Hepatocyte (in vitro differentiated cells): ENCODE results near the gene FAM229B. TPM values are rescaled to one million over a fixed set of nuclear protein-coding genes. Genes with fewer than 3 reads are reported as not detected.

Experiments
- DNase-seq: peaks from one replicate; pipeline ENCODE4 v3.0.0-alpha.2; 2016; ENCODE audit warnings: low spot score
- H2AFZ ChIP-seq: fragments of 200-600 bp; sonication (generic); 2 replicates; pipeline ENCODE4 v1.6.0; 2016; ENCODE audit warnings: antibody characterized with exemption, mild to moderate bottlenecking
- H3K27ac ChIP-seq: fragments of 200-600 bp; sonication (generic); 2 replicates; pipeline ENCODE4 v1.5.1; 2016; ENCODE audit warnings: mild to moderate bottlenecking
- H3K27me3 ChIP-seq: fragments of 200-600 bp; sonication (generic); 2 replicates; pipeline ENCODE4 v1.6.1; 2016
- H3K36me3 ChIP-seq: fragments of 200-600 bp; sonication (generic); replicated peaks from 2 replicates; pipeline ENCODE4 v1.5.1; 2016; ENCODE audit warnings: low read depth; ENCODE audit not compliant: insufficient read depth
- H3K4me1 ChIP-seq: fragments of 200-600 bp; sonication (generic); 2 replicates; pipeline ENCODE4 v1.5.1; 2016; ENCODE audit warnings: mild to moderate bottlenecking, moderate library complexity; ENCODE audit not compliant: insufficient read depth
- H3K4me2 ChIP-seq: fragments of 200-600 bp; sonication (generic); 2 replicates; pipeline ENCODE4 v1.6.0; 2016
- H3K4me3 ChIP-seq: fragments of 200-600 bp; sonication (generic); 2 replicates; pipeline ENCODE4 v1.5.1; 2016; ENCODE audit warnings: mild to moderate bottlenecking
- H3K79me2 ChIP-seq: fragments of 200-600 bp; sonication (generic); 2 replicates; pipeline ENCODE4 v1.6.0; 2017; ENCODE audit warnings: mild to moderate bottlenecking
- H3K9me2 ChIP-seq: fragments of 200-600 bp; sonication (generic); replicated peaks from 2 replicates; pipeline ENCODE4 v1.6.0; 2017; ENCODE audit warnings: mild to moderate bottlenecking; ENCODE audit not compliant: insufficient read depth
- H3K9me3 ChIP-seq: fragments of 200-600 bp; sonication (generic); 2 replicates; pipeline ENCODE4 v1.5.1; 2016; ENCODE audit warnings: low read depth, mild to moderate bottlenecking
- H4K20me1 ChIP-seq: fragments of 200-600 bp; sonication (generic); 2 replicates; pipeline ENCODE4 v1.6.0; 2016; ENCODE audit warnings: mild to moderate bottlenecking; ENCODE audit not compliant: insufficient read depth, poor library complexity, severe bottlenecking
- EZH2 ChIP-seq: fragments of 200-600 bp; sonication (generic); IDR thresholded peaks from 2 replicates; pipeline ENCODE4 v1.6.1; 2016; ENCODE audit warnings: antibody characterized with exemption, mild to moderate bottlenecking, borderline replicate concordance
- EZH2phosphoT487 ChIP-seq: fragments of 200-600 bp; sonication (generic); IDR thresholded peaks from one replicate; pipeline ENCODE4 v1.6.1; 2018; ENCODE audit warnings: antibody characterized with exemption, mild to moderate bottlenecking, low read depth, moderate library complexity; ENCODE audit not compliant: unreplicated experiment, severe bottlenecking
- WGBS: methylation state at CpG from one replicate; pipeline ENCODE4 v1.1.6; 2016; ENCODE audit warnings: low lambda C conversion rate; ENCODE audit errors: missing lambda C conversion rate; 5-methylcytosine and 5-hydroxymethylcytosine counted together
- polyA plus RNA-seq: library from polyadenylated mRNA; unstranded; fragments of >200 nt; fragmentation: Nextera tagmentation; extraction: Ambion mirVana; gene quantifications from 2 replicates; pipeline ENCODE4 v1.2.1, GENCODE V29; 2016
- total RNA-seq: library from RNA; depleted of rRNA; stranded (reverse); fragments of >200 nt; gene quantifications from 2 replicates; pipeline ENCODE4 v1.2.3, GENCODE V29; 2014
- TF ChIP-seq, protein P1 (sequence below): fragments of 200-600 bp; sonication (generic); IDR thresholded peaks from 2 replicates; pipeline ENCODE4 v1.5.1; 2016; ENCODE audit warnings: antibody characterized with exemption, mild to moderate bottlenecking; ENCODE audit not compliant: poor library complexity

The FAM229B gene
- total and polyA plus RNA-seq, 2 experiments from 2014 or later, result 3.4 to 25.3 TPM

DNA sequence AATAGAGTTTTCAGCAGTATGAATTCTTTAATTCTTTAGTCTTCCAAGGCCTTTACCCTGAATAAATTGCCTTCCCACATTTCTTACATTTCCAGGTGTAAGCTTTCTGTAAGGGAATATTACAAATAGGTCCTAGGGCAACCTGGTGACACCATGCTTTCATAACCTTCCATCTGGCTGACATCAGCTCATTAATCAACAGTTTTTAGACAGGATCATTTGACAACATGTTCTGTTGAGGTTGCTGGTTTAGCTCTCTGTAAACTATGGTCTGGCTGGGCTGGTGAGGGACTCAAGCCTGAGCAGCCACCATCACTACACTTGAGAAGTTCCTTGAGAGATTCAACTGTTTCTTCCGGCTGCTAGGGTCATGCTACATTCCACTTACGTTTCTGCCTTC is 19.2 kb downstream of the FAM229B start:
- Histone ChIP-seq H4K20me1 (no peaks in the 10 kb centered on the region), H3K79me2 (no peaks in the 10 kb centered on the region), H3K9me3 (no peaks in the 10 kb centered on the region), H3K4me3 (no peak overlapping the region), H3K27ac (no peak overlapping the region), H3K9me2 (no peaks in the 10 kb centered on the region), H2AFZ (no peak overlapping the region), H3K4me2 (no peak overlapping the region), H3K36me3 (no peaks in the 10 kb centered on the region), H3K4me1 (no peaks in the 10 kb centered on the region), H3K27me3 (no peaks in the 10 kb centered on the region)
- DNase-seq, result no peak
- 89% methylated on average over 2 of the region's 2 CpGs for WGBS
- TF ChIP-seq EZH2phosphoT487 (no peak), EZH2 (no peak)
- TF ChIP-seq, protein P1, sequence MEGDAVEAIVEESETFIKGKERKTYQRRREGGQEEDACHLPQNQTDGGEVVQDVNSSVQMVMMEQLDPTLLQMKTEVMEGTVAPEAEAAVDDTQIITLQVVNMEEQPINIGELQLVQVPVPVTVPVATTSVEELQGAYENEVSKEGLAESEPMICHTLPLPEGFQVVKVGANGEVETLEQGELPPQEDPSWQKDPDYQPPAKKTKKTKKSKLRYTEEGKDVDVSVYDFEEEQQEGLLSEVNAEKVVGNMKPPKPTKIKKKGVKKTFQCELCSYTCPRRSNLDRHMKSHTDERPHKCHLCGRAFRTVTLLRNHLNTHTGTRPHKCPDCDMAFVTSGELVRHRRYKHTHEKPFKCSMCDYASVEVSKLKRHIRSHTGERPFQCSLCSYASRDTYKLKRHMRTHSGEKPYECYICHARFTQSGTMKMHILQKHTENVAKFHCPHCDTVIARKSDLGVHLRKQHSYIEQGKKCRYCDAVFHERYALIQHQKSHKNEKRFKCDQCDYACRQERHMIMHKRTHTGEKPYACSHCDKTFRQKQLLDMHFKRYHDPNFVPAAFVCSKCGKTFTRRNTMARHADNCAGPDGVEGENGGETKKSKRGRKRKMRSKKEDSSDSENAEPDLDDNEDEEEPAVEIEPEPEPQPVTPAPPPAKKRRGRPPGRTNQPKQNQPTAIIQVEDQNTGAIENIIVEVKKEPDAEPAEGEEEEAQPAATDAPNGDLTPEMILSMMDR, result no peak

DNA sequence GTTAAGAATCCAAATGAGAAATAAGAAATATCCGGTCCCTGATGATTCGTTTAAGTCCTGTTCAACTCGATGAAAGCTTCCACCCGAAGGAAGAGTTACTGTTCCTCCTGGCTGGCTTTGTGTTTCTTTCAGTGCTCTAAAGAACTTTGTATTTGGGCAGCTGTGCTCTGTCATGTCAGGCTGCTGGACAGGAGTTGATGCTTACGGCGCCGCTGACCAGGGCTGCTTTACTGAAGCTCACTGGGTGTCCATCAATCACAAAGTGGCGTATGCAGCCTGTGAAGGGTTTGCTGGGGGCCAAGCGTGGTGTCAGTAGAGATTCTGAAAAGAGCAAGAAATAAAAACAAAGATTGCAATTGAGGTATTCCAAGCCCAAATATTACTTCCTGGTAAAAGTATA is 21.9 kb downstream of the FAM229B start:
- Histone ChIP-seq H3K27me3 (no peaks in the 10 kb centered on the region), H3K9me3 (no peaks in the 10 kb centered on the region), H3K79me2 (no peaks in the 10 kb centered on the region), H3K4me2 (no peak overlapping the region), H3K27ac (no peak overlapping the region), H3K4me1 (no peaks in the 10 kb centered on the region), H3K9me2 (no peaks in the 10 kb centered on the region), H3K4me3 (no peak overlapping the region), H2AFZ (no peak overlapping the region), H3K36me3 (no peaks in the 10 kb centered on the region), H4K20me1 (no peaks in the 10 kb centered on the region)
- DNase-seq, result no peak
- 59% methylated on average over 9 of the region's 9 CpGs for WGBS
- TF ChIP-seq, protein P1, result no peak
- TF ChIP-seq EZH2 (no peak), EZH2phosphoT487 (no peak)

DNA sequence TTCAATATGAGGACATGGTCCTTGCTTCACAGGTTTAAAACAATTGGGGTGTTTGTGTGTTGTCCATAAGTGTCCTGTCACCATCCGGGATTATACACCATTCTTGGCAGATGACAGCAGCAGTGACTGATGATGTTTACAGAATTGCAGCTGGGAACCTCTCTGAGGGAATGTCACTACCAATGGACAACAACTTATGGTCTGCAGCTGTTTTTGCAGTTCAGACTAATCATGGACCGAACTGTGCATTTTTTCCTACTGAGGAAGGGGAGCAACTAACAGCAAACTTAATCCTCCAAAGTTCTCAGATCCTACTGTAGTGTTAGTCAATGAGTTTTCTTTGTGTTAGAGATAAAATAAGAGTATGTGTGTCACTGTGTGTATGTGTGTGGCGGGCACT is 26.0 kb downstream of the FAM229B start:
- no peaks in the 10 kb centered on the region for H4K20me1 ChIP-seq
- H3K9me3 ChIP-seq, result no peaks in the 10 kb centered on the region
- 55% methylated on average over 3 of the region's 3 CpGs for whole genome bisulfite sequencing
- no peaks in the 10 kb centered on the region for H3K27me3 ChIP-seq
- no peak for DNase-seq
- no peak overlapping the region for H2AFZ ChIP-seq
- no peak for TF ChIP-seq EZH2phosphoT487
- TF ChIP-seq, protein P1, result no peak
- no peak for TF ChIP-seq EZH2
- no peak overlapping the region for H3K27ac ChIP-seq
- no peak overlapping the region for H3K4me3 ChIP-seq
- H3K36me3 ChIP-seq, result no peaks in the 10 kb centered on the region
- H3K9me2 ChIP-seq, result no peaks in the 10 kb centered on the region
- H3K79me2 ChIP-seq, result no peaks in the 10 kb centered on the region
- no peaks in the 10 kb centered on the region for H3K4me1 ChIP-seq
- no peak overlapping the region for H3K4me2 ChIP-seq

DNA sequence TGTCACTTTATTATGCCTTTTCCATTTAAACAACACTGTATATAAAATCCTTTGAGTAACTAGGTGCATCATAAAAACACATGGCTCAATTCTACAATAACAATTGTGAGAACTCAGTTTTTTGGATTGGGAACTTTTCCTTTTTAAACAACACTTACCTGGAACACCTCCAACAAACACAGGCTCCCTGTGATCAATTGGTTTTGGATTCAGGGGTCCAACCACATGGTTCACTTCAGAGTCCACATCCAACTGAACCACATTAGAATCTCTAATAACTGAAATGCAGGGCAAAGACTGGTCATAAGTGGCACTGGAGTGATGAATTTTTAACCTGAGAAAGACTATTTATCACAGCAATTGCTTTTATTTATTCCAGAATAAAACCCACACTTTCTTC is 26.5 kb downstream of the FAM229B start:
- no peak overlapping the region for H2AFZ ChIP-seq
- no peaks in the 10 kb centered on the region for H3K9me3 ChIP-seq
- TF ChIP-seq EZH2phosphoT487, result no peak
- TF ChIP-seq, protein P1, result no peak
- TF ChIP-seq EZH2, result no peak
- no peaks in the 10 kb centered on the region for H3K27me3 ChIP-seq
- H3K4me1 ChIP-seq, result no peaks in the 10 kb centered on the region
- no peaks in the 10 kb centered on the region for H3K9me2 ChIP-seq
- H3K4me3 ChIP-seq, result no peak overlapping the region
- no peaks in the 10 kb centered on the region for H4K20me1 ChIP-seq
- H3K79me2 ChIP-seq, result no peaks in the 10 kb centered on the region
- no peak overlapping the region for H3K4me2 ChIP-seq
- no peak for DNase-seq
- H3K27ac ChIP-seq, result no peak overlapping the region
- no peaks in the 10 kb centered on the region for H3K36me3 ChIP-seq
